Measurements from ENCODE around the gene RELN.

RELN gene

DNA sequence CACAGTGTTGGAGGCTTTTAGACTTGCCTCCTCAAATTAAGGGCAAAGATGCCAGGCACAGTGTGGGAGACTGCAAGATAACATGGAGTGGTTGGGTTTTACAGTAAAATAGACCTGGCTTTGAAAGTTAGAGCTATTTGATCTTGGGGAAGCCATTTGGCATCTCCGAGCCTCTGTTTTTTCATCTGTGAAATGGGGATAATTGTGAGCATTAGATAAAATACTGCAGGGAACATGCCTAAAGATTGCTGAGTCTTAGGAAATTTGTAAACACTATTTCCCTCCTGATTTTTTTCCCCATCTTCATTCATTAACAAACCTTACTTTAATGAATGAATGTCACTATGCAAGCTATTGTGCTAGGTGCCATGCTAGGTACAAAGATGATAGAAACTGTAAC lies 302.2 kb downstream of the RELN start:
- no peak overlapping the region for H3K9ac ChIP-seq (ENCODE audit: low read depth, low read length)
- H3K4me2 ChIP-seq (ENCODE audit: low read length), result no peak overlapping the region
- no peaks in the 10 kb centered on the region for H3K9me3 ChIP-seq (replicated peaks; ENCODE audit: low read length)
- H3K27me3 ChIP-seq (ENCODE audit: control insufficient read depth, insufficient read depth, low read length), result peaks cover 4% of the 10 kb centered on the region
- peaks cover 10% of the 10 kb centered on the region for H3K4me1 ChIP-seq (ENCODE audit: control insufficient read depth, insufficient read depth, low read length)
- H3K36me3 ChIP-seq (ENCODE audit: insufficient read depth, low read length), result no peaks in the 10 kb centered on the region
- no peak overlapping the region for H3K4me3 ChIP-seq (ENCODE audit: low read length)

DNA sequence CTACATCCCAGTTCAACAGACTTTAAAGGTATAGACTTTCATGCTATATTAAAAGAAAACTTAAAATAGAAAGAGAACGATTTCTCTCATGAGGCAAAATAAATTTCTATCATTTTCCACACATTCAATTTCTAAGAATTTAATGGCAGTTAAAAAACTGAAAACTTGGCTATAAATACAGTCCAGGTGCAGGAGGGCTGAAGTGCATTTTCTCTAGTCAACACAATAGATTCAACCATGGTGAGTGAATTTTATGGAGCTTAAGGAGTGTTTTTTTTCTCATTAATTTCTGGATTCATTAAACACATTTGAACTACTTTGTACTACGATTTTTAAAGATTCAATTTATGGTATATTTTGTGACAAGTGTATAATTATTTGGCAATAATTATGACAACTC lies 302.7 kb downstream of the RELN start:
- peaks cover 10% of the 10 kb centered on the region for H3K4me1 ChIP-seq (ENCODE audit: control insufficient read depth, insufficient read depth, low read length)

DNA sequence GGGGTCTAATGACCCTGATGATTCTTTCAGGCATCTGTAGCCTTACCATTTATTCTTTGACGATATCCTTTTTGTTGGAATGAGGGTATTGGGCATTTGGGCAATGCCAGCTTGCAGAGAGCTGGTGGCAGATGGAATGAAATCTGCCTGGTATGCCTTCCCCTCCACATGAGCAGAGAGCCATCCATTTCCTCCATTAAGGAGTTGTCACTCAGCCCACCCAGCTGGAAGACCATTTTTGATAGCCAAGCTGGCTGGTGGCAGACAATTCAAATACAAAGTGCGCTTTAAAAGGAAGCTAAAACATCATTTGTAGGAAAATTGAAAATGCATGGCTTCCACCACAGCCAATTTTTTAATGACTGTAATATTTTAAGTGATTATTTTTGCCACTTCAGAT lies 303.4 kb downstream of the RELN start:
- Histone ChIP-seq H3K9me3 (replicated peaks; ENCODE audit: low read length) (no peaks in the 10 kb centered on the region), H3K9ac (ENCODE audit: low read depth, low read length) (no peak overlapping the region), H3K36me3 (ENCODE audit: insufficient read depth, low read length) (no peaks in the 10 kb centered on the region), H3K27me3 (ENCODE audit: control insufficient read depth, insufficient read depth, low read length) (peaks cover 4% of the 10 kb centered on the region), H3K4me1 (ENCODE audit: control insufficient read depth, insufficient read depth, low read length) (peaks cover 10% of the 10 kb centered on the region), H3K4me2 (ENCODE audit: low read length) (no peak overlapping the region), H3K4me3 (ENCODE audit: low read length) (no peak overlapping the region)

More for the DNA sequence above, 302.7 kb downstream of the RELN start:
- no peak overlapping the region for H3K4me3 ChIP-seq (ENCODE audit: low read length)
- H3K36me3 ChIP-seq (ENCODE audit: insufficient read depth, low read length), result no peaks in the 10 kb centered on the region
- H3K27me3 ChIP-seq (ENCODE audit: control insufficient read depth, insufficient read depth, low read length), result peaks cover 4% of the 10 kb centered on the region
- no peak overlapping the region for H3K4me2 ChIP-seq (ENCODE audit: low read length)
- H3K9ac ChIP-seq (ENCODE audit: low read depth, low read length), result no peak overlapping the region
- no peaks in the 10 kb centered on the region for H3K9me3 ChIP-seq (replicated peaks; ENCODE audit: low read length)

DNA sequence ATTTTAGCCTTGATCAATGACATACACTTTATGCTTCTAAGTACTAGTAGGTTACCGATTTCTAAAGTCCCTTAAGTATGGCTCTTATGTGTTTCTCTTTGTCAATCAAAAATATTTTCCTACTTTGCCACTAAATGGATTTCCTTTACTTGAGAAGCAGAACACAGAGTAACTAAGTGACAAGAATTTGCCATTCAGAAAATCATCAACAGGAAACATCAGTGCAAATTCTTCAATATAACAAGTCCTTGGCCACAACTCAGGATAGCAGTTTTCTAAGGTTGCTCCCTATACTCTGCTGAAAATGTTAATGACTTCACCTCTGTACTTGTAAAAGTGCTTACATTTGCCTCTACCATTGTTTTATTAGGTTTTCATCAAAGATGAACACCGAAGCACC lies 303.8 kb downstream of the RELN start:
- H3K9ac ChIP-seq (ENCODE audit: low read depth, low read length), result no peak overlapping the region
- H3K27me3 ChIP-seq (ENCODE audit: control insufficient read depth, insufficient read depth, low read length), result peaks cover 4% of the 10 kb centered on the region
- no peaks in the 10 kb centered on the region for H3K36me3 ChIP-seq (ENCODE audit: insufficient read depth, low read length)
- H3K4me3 ChIP-seq (ENCODE audit: low read length), result no peak overlapping the region
- H3K4me1 ChIP-seq (ENCODE audit: control insufficient read depth, insufficient read depth, low read length), result peaks cover 10% of the 10 kb centered on the region
- H3K4me2 ChIP-seq (ENCODE audit: low read length), result no peak overlapping the region
- H3K9me3 ChIP-seq (replicated peaks; ENCODE audit: low read length), result no peaks in the 10 kb centered on the region

DNA sequence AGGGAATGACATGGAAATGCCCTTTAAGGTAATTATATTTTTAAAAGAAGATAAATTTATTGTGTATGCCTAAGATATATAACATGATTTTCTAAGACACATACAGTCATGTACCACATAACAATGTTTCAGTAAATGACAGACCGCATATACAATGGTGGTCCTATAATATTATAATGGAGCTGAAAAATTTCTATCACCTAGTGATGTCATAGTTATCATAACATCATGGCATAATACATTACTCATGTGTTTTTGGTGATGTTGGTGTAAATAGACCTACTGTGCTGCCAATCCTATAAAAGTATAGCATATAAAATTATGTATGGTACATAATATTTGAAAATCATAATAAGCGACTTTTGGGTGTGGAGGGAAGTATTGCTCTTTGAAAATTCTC lies 306.1 kb downstream of the RELN start:
- H3K36me3 ChIP-seq (ENCODE audit: insufficient read depth, low read length), result no peaks in the 10 kb centered on the region
- H3K4me3 ChIP-seq (ENCODE audit: low read length), result no peak overlapping the region
- H3K4me2 ChIP-seq (ENCODE audit: low read length), result no peak overlapping the region
- peaks cover 3% of the 10 kb centered on the region for H3K4me1 ChIP-seq (ENCODE audit: control insufficient read depth, insufficient read depth, low read length)
- H3K27me3 ChIP-seq (ENCODE audit: control insufficient read depth, insufficient read depth, low read length), result peaks cover 4% of the 10 kb centered on the region
- H3K9me3 ChIP-seq (replicated peaks; ENCODE audit: low read length), result no peaks in the 10 kb centered on the region
- H3K9ac ChIP-seq (ENCODE audit: low read depth, low read length), result no peak overlapping the region

DNA sequence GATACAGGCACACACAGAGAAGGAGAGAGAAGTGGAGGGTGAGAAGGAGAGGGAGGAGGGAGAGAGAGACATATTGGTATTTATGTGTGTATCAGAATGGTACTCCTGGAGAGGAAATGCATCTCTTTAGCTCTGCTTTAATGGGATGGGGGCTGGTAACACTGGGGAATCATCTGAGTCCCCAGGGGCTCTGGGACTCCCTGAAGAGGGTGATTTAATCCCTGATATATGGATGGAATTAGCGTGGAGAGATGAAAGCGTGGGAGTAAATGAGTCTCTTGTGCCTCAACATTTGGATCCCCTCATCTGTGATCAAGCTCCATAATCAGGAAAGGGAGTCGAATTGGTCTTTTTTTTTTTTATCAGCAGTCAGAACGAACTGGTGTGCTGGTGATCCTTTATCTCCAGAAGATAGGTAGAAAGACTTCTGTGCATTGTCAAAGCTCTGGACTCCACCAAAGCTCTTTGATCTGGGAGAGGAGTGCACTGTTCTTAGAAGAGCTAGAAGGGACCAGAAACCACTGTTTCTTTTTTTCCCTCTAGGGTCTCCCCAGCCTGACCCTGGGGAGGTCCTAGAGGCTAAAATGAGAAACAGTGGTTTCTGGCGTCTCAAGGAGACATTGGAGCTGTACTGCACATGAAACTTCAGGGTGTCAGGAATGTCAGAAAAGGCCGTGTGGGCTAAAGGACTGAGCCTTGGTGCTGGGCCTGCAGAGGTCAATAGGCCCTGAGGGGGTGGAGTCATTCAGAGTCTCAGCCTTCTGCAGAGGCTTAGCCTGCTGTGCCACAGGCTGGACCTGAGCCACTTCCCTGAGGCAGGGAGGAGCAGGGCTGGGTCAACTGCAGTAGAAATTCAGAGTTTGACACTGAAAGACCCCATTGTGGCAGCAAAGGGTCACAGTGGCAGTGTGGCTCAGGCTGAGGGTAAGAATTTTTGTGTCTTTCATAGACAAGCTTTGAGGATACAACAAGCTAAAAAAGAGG lies 309.0 kb downstream of the RELN start:
- H3K36me3 ChIP-seq (ENCODE audit: insufficient read depth, low read length), result no peaks in the 10 kb centered on the region
- peaks cover 3% of the 10 kb centered on the region for H3K4me1 ChIP-seq (ENCODE audit: control insufficient read depth, insufficient read depth, low read length)
- no peak overlapping the region for H3K9ac ChIP-seq (ENCODE audit: low read depth, low read length)
- no peaks in the 10 kb centered on the region for H3K27me3 ChIP-seq (ENCODE audit: control insufficient read depth, insufficient read depth, low read length)
- H3K4me3 ChIP-seq (ENCODE audit: low read length), result no peak overlapping the region
- H3K9me3 ChIP-seq (replicated peaks; ENCODE audit: low read length), result no peaks in the 10 kb centered on the region
- no peak overlapping the region for H3K4me2 ChIP-seq (ENCODE audit: low read length)

DNA sequence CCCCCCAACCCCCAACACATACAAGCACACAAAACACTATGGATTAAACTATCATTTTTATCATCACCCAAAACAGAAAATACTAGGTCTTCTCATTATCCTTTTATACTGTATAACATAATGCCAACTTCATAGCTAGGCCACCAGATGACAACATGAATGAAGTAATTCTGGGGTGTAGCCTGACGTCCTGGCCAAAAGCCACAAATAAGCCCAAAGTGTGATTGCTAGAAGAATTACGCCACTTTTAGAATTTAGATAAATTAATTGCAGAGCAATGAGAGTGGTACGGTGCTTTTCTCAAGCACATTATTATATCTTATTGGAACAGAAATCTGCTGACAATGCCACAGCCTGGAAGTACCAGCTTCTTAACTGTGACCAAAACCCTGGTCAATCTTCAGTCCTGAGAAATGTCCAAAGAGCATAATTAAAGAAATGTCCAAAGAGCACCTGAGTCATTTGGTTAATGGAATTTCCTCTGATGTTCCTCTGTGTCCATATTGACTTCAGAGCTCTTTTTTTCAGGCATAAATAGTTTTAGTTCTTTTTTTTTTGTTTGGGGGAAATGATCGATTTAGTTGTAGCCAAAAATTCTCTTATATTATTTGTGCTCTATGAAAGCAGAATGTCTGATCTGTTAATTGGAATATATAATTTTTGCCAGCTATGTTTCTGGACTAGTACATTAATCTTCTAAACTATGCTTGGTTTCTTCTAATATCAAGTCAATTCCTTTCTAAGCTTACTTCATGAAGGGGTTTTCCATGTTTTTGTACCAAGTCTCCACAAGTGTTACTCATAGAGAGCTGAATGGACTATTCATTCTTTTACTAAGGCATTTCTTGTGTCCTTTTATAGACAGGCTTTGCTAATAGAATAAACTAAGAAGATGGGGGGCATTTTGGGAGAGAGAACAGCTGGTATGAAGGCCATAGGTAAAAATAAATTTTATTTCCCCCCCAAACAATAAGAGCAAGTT lies 310.0 kb downstream of the RELN start:
- Histone ChIP-seq H3K9ac (ENCODE audit: low read depth, low read length) (no peak overlapping the region), H3K4me3 (ENCODE audit: low read length) (no peak overlapping the region), H3K9me3 (replicated peaks; ENCODE audit: low read length) (no peaks in the 10 kb centered on the region), H3K4me1 (ENCODE audit: control insufficient read depth, insufficient read depth, low read length) (peaks cover 3% of the 10 kb centered on the region), H3K27me3 (ENCODE audit: control insufficient read depth, insufficient read depth, low read length) (no peaks in the 10 kb centered on the region), H3K4me2 (ENCODE audit: low read length) (no peak overlapping the region), H3K36me3 (ENCODE audit: insufficient read depth, low read length) (no peaks in the 10 kb centered on the region)

DNA sequence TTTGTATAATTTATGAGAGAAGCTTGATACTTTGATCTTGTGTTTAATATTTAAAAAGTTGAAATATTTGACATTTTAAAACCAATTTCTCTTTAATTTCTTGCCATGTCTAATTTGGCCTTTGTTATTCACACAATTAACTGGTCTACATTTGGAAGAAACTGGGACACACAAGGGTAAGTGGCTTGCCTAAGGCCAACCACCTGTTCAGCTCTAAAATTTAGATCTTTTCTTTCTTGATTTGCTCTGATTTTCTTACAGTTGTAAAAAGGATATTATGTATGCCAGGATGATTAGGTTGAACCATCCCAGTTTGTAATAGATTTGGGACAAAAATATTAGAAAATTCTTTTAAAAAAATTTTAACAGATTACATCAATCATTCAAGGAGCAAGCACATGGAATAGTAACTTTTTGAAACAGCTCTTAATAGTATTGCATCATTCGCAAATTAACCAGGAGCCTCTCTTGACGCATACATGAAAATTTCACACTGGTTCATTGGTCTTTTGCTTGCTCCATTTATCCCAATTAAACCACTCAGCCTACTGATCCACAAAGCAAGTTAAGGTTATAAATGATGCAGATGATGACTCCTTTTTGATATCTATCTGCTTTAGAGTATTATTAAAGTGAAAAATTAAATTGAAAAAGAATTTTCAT lies 321.0 kb downstream of the RELN start:
- no peak overlapping the region for H3K4me2 ChIP-seq (ENCODE audit: low read length)
- no peaks in the 10 kb centered on the region for H3K36me3 ChIP-seq (ENCODE audit: insufficient read depth, low read length)
- no peaks in the 10 kb centered on the region for H3K9me3 ChIP-seq (replicated peaks; ENCODE audit: low read length)
- no peak overlapping the region for H3K9ac ChIP-seq (ENCODE audit: low read depth, low read length)
- H3K4me3 ChIP-seq (ENCODE audit: low read length), result no peak overlapping the region
- no peaks in the 10 kb centered on the region for H3K4me1 ChIP-seq (ENCODE audit: control insufficient read depth, insufficient read depth, low read length)
- H3K27me3 ChIP-seq (ENCODE audit: control insufficient read depth, insufficient read depth, low read length), result no peaks in the 10 kb centered on the region

DNA sequence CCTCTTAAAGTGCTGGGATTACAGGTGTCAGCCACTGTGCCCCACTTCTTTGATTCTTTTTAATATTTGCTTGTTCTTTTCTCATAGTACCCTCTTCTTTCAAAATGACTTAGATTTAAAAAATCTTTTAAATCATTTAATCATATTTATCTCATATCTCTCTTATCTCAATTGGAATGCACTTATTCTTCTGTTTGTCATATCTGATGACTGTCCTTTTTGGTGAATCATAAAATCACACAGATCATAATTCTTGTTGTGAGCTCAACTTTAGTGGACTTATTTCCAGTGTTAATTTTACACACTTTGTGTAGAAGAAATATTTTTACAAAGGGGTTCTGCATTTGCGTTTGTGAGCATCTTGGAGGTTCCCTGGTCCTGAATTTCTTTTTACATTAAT lies 323.1 kb downstream of the RELN start:
- no peaks in the 10 kb centered on the region for H3K27me3 ChIP-seq (ENCODE audit: control insufficient read depth, insufficient read depth, low read length)
- no peak overlapping the region for H3K4me3 ChIP-seq (ENCODE audit: low read length)
- H3K36me3 ChIP-seq (ENCODE audit: insufficient read depth, low read length), result no peaks in the 10 kb centered on the region
- H3K4me2 ChIP-seq (ENCODE audit: low read length), result no peak overlapping the region
- H3K4me1 ChIP-seq (ENCODE audit: control insufficient read depth, insufficient read depth, low read length), result no peaks in the 10 kb centered on the region
- H3K9me3 ChIP-seq (replicated peaks; ENCODE audit: low read length), result no peaks in the 10 kb centered on the region
- no peak overlapping the region for H3K9ac ChIP-seq (ENCODE audit: low read depth, low read length)

DNA sequence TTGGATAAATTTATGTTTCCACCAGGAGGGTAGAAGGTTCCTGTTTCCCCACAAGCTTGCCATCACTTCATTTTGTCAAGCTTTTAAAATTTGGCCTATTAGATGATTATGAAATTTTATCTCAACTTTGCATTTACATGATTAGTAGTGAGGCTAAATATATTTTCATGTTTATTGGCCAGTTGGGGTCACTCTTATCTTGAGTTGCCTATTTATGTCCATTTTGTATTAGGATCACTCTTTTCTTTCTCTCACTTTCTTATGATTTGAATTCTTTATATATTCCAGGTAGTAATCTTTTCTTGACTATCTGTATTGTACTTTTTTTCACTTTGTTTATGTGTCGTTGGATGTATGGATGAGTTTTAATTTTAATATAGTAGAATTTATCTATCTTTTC lies 324.9 kb downstream of the RELN start:
- H3K4me1 ChIP-seq (ENCODE audit: control insufficient read depth, insufficient read depth, low read length), result peaks cover 10% of the 10 kb centered on the region
- no peak overlapping the region for H3K4me2 ChIP-seq (ENCODE audit: low read length)

More for the DNA sequence above, 324.9 kb downstream of the RELN start:
- H3K36me3 ChIP-seq (ENCODE audit: insufficient read depth, low read length), result no peaks in the 10 kb centered on the region
- no peaks in the 10 kb centered on the region for H3K9me3 ChIP-seq (replicated peaks; ENCODE audit: low read length)
- H3K4me3 ChIP-seq (ENCODE audit: low read length), result no peak overlapping the region
- no peaks in the 10 kb centered on the region for H3K27me3 ChIP-seq (ENCODE audit: control insufficient read depth, insufficient read depth, low read length)
- H3K9ac ChIP-seq (ENCODE audit: low read depth, low read length), result no peak overlapping the region
